ENCODE measurements around the gene REXO1.

REXO1 gene

GRCh38 chr19:1883784-1884183, 35.5 kb upstream of the REXO1 start:
- TF ChIP-seq REST (IDR thresholded peaks at IDR 0.05; ENCODE audit: insufficient read depth in 1 of 2, low read depth in 2 of 2, low read length in 2 of 2) (no peak), POLR2AphosphoS5 (IDR thresholded peaks at IDR 0.05; ENCODE audit: low read depth, low read length) (no peak), TAF1 (IDR thresholded peaks at IDR 0.05; ENCODE audit: borderline replicate concordance, insufficient read depth, low read length) (no peak), FOXP2 (optimal IDR thresholded peaks at IDR 0.05; ENCODE audit: borderline replicate concordance, extremely low read depth, extremely low read length, insufficient read depth) (no peak)

DNA sequence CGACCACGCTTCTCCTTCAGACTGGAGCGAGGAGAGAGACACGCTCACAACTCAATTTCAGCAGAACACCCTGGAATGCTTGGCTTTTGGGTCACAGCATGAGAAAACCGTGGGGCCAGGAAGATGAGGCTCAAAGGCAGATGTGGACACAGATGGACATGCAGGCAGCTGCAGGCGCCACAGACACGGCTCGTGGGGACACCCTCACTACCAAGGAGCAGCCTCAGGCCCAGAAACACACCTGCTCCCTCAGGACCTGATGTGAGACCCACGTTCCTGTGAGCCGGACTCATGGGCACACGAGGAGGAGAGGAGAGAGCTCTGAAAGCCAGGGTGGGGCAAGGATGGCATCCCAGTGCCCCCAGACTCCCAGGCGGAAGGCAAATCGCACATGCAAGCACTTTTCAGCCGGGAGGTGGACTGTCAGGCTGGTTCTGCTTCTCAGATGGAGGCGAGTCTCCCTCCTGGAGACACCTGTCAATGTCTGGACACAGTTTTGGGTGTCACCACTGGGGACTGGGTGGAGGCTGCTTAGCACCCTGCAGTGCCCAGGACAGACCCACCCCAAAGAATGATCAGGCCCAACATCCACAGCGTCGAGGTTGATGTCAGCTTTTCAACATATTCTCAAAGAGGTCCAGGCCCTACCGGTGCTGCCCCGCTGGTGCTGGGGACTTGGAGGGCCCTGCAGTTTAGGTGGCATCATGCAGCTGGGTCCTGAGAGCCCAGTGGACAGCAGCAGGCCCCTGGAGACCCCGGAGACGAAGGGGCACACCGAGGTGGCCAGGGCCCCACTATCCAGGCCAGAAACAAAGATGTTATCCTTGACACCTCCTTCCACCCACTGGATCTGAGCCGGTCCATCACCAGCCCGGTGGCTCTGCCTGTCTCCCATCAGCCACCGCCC, 34.8 kb upstream of the REXO1 start:
- no peak for TF ChIP-seq FOXP2 (optimal IDR thresholded peaks at IDR 0.05; ENCODE audit: borderline replicate concordance, extremely low read depth, extremely low read length, insufficient read depth)

DNA sequence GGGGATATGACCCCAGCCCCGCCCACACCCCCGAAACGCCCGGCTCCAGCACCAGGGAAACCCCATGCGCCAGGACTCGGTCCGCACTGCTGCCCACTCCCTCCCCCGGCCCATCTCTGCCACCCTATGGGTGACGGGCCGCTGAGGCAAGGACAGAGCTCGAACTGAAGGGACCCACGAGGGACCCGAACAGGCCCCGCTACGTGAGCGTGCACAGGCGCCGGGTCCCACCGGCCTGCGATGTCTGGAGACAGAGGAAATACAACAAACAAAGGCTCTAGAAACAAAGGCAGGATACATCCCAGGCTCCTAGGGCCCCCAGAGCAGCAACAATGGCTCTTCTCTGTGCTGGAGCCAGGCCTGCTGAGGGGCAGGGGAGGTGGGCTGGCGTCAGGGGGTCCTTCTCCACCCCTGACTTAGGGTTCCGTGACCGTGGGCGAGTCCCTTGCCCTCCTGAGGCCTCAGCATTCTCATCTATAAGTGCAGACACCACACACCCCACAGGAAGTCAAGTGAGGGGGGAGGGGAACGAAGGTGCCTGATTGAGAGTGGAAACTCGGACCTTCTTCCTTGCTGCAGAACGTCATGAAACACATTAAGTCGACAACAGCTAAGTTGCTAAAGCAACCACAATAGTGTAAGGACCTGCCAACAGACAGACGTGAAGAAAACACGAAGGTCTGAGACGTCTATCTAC, 34.0 kb upstream of the REXO1 start:
- no peak for TF ChIP-seq POLR2AphosphoS5 (IDR thresholded peaks at IDR 0.05; ENCODE audit: low read depth, low read length)
- 0 out of 2 replicates have a peak, but pooled peaks have one; percentile 42 for TF ChIP-seq SIN3A (IDR thresholded peaks at IDR 0.05; ENCODE audit: borderline replicate concordance, insufficient read depth, low read length)

DNA sequence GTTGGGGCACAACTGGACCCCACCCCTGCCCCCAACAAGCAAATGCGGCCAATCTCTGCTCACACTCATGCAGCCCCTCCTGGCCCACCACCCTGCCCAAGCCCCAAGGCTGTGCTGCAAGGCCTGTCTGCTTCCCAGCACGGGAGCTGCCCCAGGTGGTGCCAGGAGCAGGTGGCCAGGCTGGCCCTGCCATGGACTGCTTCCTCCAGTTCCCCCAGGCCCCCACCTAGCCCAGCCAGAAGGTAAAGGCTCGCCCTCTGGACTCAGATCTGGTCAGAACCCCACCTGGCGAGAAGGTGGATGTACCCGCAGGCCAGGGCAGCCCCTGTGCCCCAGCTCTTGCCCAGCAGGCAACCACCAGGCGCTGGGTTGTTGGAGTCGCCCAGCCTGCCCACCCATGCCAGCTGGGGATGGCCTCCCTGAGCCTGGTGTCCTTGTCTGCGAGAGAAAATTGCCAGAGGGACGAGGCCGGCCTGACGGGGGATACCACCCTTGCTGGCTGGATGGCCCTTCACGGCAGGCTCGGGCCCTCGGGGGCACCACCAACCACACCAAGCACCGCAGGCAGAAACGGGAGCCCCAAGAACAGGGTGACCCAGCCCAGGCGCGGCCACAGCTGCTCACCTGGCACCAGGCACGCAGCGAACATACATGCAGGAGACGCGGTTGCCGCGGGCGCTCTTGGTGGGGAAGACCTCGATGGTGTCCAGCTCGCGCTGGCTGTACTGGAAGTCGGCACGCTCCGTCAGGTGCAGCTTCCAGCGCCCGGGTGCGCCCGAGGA, 32.5 kb upstream of the REXO1 start:
- no peak for TF ChIP-seq REST (IDR thresholded peaks at IDR 0.05; ENCODE audit: insufficient read depth in 1 of 2, low read depth in 2 of 2, low read length in 2 of 2)
- TF ChIP-seq SIN3A (IDR thresholded peaks at IDR 0.05; ENCODE audit: borderline replicate concordance, insufficient read depth, low read length), result no peak
- TF ChIP-seq FOXP2 (optimal IDR thresholded peaks at IDR 0.05; ENCODE audit: borderline replicate concordance, extremely low read depth, extremely low read length, insufficient read depth), result no peak
- no peak for TF ChIP-seq TAF1 (IDR thresholded peaks at IDR 0.05; ENCODE audit: borderline replicate concordance, insufficient read depth, low read length)
- TF ChIP-seq POLR2AphosphoS5 (IDR thresholded peaks at IDR 0.05; ENCODE audit: low read depth, low read length), result no peak

DNA sequence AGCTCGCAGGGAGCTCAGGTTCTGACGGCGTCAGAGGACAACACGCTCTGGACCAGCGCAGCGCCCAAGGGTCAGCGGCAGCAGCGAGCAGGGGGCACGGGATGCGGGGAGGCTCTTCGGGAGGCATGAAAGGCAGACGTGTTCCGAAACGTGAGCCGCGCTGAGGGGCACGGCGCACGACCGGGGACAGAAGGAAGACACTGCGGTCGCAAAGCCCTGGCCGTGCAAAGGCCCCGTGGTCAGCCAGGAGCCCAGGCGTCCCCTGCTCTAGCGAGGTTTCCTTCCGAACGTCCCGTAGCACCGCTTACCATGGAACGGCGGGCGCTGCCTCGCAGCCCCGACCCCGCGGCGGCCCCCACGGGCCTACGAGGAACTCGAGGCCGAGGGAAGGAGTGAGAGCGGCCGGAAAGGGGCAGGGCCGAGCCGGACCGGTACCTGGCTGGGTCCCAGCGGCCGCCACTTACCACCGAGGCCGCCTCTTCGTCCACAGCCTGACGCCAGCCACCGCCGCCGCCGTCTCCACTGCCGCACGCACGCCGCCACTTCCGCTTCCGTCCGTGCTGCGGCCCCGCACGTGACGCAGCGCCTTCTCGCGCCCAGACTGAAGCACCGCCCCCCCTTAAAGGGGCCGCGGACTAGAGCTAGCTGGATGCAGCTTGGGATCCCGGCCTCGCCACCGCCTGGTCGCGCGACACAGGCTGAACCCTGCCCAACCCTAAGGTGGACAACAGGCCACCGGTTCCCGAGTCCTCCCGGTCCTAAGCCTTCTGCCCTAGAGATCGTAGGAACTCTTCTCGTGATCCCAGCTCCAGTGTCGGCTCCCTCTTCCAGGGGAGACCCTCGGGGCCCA, 27.6 kb upstream of the REXO1 start:
- TF ChIP-seq TAF1 (IDR thresholded peaks at IDR 0.05; ENCODE audit: borderline replicate concordance, insufficient read depth, low read length) (peak; percentile 94), POLR2AphosphoS5 (IDR thresholded peaks at IDR 0.05; ENCODE audit: low read depth, low read length) (peak; percentile 97), SIN3A (IDR thresholded peaks at IDR 0.05; ENCODE audit: borderline replicate concordance, insufficient read depth, low read length) (peak; percentile 90; the same call in 1 of the 2 replicates), FOXP2 (optimal IDR thresholded peaks at IDR 0.05; ENCODE audit: borderline replicate concordance, extremely low read depth, extremely low read length, insufficient read depth) (peak; percentile 99), REST (IDR thresholded peaks at IDR 0.05; ENCODE audit: insufficient read depth in 1 of 2, low read depth in 2 of 2, low read length in 2 of 2) (0 out of 4 replicates have a peak, but pooled peaks of 1 of the 2 experiments have one; percentile 53)

All from PFSK-1 (cell line).